HFFc6 (cell line): ENCODE data around the gene GALNTL6. TPM values are rescaled to one million over a fixed set of nuclear protein-coding genes. Genes with fewer than 3 reads are reported as not detected.
"Not testable (repeated sequence)": the region's sequence is repeated elsewhere in the genome, so short reads cannot be mapped to it uniquely, and the experiment has no call there.

Experiments
- DNase-seq: peaks from one replicate; pipeline ENCODE4 v3.0.0-alpha.2; 2018
- H3K27ac Mint-ChIP-seq: 2 replicates; pipeline ENCODE4 v1.8.0; 2020; ENCODE audit warnings: mild to moderate bottlenecking, mixed read lengths
- H3K27me3 Mint-ChIP-seq: 2 replicates; pipeline ENCODE4 v1.8.0; 2021; ENCODE audit warnings: mild to moderate bottlenecking, moderate library complexity, mixed read lengths; ENCODE audit not compliant: insufficient read depth
- H3K36me3 Mint-ChIP-seq: 2 replicates; pipeline ENCODE4 v1.8.0; 2021; ENCODE audit warnings: low read depth, mixed read lengths
- H3K4me1 Mint-ChIP-seq: 2 replicates; pipeline ENCODE4 v1.8.0; 2020; ENCODE audit warnings: low read depth, mixed read lengths
- H3K4me3 Mint-ChIP-seq: 2 replicates; pipeline ENCODE4 v1.8.0; 2020; ENCODE audit warnings: mild to moderate bottlenecking, moderate library complexity, mixed read lengths
- H3K9me3 Mint-ChIP-seq: 2 replicates; pipeline ENCODE4 v1.8.0; 2020; ENCODE audit warnings: mild to moderate bottlenecking, mixed read lengths
- CTCF ChIP-seq: fragments of 200-600 bp; sonication (generic); IDR thresholded peaks from 2 replicates; pipeline ENCODE4 v1.5.0; 2021; ENCODE audit warnings: antibody characterized with exemption, mild to moderate bottlenecking
- total RNA-seq, 6 experiments: library from RNA; stranded (reverse); fragmentation: NEBNext Ultra II Directional; extraction: Animal tissue kit (Norgen Biotek cat#: 25700); gene quantifications; 2 replicates in 1 of 6; 3 replicates in 5 of 6; pipeline ENCODE4 v1.2.3, GENCODE V29; 2021

GALNTL6 gene
- total RNA-seq, 6 experiments from 2014 or later = 0.07 TPM; not detected in 5

GRCh38 chr4:173018446-173018845 is 1205.2 kb downstream of the GALNTL6 start:
- peaks cover 8% of the 10 kb centered on the region for H3K27me3 Mint-ChIP-seq
- peaks cover 11% of the 10 kb centered on the region for H3K4me1 Mint-ChIP-seq
- no peaks in the 10 kb centered on the region for H3K36me3 Mint-ChIP-seq
- DNase-seq = no peak
- no peak for TF ChIP-seq CTCF
- no peak overlapping the region for H3K4me3 Mint-ChIP-seq
- H3K27ac Mint-ChIP-seq = no peak overlapping the region
- H3K9me3 Mint-ChIP-seq = no peaks in the 10 kb centered on the region

- DNase-seq = no peak
- no peak overlapping the region for H3K4me3 Mint-ChIP-seq
- H3K4me1 Mint-ChIP-seq = no peaks in the 10 kb centered on the region
- H3K27ac Mint-ChIP-seq = no peak overlapping the region
- H3K27me3 Mint-ChIP-seq = peaks cover 9% of the 10 kb centered on the region
- H3K9me3 Mint-ChIP-seq = no peaks in the 10 kb centered on the region
- no peaks in the 10 kb centered on the region for H3K36me3 Mint-ChIP-seq
- no peak for TF ChIP-seq CTCF
Measured at GRCh38 chr4:173019664-173020063, 1206.5 kb downstream of the GALNTL6 start.

- not testable (repeated sequence) for DNase-seq, H3K27me3 Mint-ChIP-seq, H3K4me1 Mint-ChIP-seq, H3K4me3 Mint-ChIP-seq, H3K36me3 Mint-ChIP-seq, H3K9me3 Mint-ChIP-seq, H3K27ac Mint-ChIP-seq
Measured at GRCh38 chr4:173021746-173022573, 1208.8 kb downstream of the GALNTL6 start.

DNA sequence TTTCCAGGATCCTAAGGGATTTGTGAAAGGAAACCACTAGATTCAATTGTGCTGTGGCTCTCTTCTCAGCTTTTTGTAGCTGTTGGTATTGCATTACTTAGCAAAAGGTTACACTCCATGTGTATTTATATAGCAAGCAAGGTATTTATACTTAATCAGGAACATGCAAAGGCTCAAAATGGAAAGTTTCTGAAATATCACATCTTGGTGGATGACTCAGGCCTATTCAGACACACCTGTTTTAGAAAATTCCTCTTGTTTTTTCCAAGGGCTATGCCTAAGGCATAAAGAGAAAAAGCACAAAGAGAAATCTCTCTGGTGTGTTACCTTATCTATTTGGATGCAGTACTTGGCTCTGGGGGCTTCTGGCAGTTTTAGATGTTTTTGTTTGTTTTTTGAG is 1211.0 kb downstream of the GALNTL6 start:
- no peak overlapping the region for H3K27ac Mint-ChIP-seq
- no peaks in the 10 kb centered on the region for H3K9me3 Mint-ChIP-seq
- no peak overlapping the region for H3K4me3 Mint-ChIP-seq
- no peaks in the 10 kb centered on the region for H3K36me3 Mint-ChIP-seq
- H3K27me3 Mint-ChIP-seq = peaks cover 6% of the 10 kb centered on the region
- DNase-seq = no peak
- no peak for TF ChIP-seq CTCF
- no peaks in the 10 kb centered on the region for H3K4me1 Mint-ChIP-seq

DNA sequence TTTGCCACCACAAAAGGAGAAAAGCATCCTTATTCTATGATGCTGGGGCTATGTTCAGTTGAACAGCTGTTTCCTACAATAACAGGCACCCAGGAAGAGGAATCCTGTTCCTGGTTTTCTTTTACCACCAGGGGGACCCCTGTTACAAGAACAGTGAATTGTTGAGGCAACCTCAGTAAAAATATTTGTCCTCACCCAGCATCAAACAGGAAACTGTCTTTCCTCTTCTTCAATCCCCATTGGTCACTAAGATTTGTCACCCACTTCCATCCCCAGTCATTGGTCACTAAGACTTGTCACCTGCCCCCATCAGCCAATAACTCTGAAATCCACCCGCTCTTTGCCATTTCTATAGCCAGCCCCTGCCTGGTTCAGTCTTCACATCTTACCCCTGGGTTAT is 1211.9 kb downstream of the GALNTL6 start:
- H3K36me3 Mint-ChIP-seq = no peaks in the 10 kb centered on the region
- H3K27ac Mint-ChIP-seq = no peak overlapping the region
- peaks cover 5% of the 10 kb centered on the region for H3K27me3 Mint-ChIP-seq
- TF ChIP-seq CTCF = peak; percentile 88
- H3K9me3 Mint-ChIP-seq = no peaks in the 10 kb centered on the region
- DNase-seq = peak; percentile 73
- H3K4me1 Mint-ChIP-seq = no peaks in the 10 kb centered on the region
- no peak overlapping the region for H3K4me3 Mint-ChIP-seq

GRCh38 chr4:173037242-173037641 is 1224.0 kb downstream of the GALNTL6 start:
- no peak overlapping the region for H3K27ac Mint-ChIP-seq
- no peaks in the 10 kb centered on the region for H3K4me1 Mint-ChIP-seq
- H3K4me3 Mint-ChIP-seq = no peak overlapping the region
- no peak for TF ChIP-seq CTCF
- peaks cover 6% of the 10 kb centered on the region for H3K27me3 Mint-ChIP-seq
- DNase-seq = no peak
- no peaks in the 10 kb centered on the region for H3K9me3 Mint-ChIP-seq
- no peaks in the 10 kb centered on the region for H3K36me3 Mint-ChIP-seq
